ENCODE results near the gene TH. TPM values are rescaled to one million over a fixed set of nuclear protein-coding genes. Genes with fewer than 3 reads are reported as not detected.

The TH gene
- total and polyA plus RNA-seq, 2 of the 8 experiments (the other 6 are each of a cell fraction or from before 2014, with no cell fraction given), result 0.09 TPM; not detected in 1

DNA sequence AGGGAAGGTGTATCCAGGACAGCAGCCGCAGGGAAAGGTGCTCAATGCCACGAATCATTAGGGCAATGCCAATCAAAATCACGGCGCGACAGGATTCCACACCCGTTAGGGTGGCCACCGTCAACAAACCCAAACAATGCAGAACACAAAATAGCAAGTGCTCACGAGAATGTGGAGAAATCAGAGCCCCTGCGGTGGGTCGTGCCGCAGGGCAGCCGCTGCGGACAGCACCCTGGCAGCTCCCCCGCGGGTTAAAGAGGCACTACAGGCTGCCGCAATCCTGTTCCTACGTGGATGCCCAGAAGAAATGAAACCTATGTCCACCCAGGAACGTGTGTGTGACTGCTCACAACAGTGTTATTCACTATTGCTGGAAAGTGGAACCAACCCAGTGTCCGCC lies 17.1 kb upstream of the TH start (continued):
- TF ChIP-seq CHD7 (IDR thresholded peaks at IDR 0.05; ENCODE audit: insufficient replicate concordance, low read length), result no peak
